Ramos (cell line): ENCODE results near the gene DPYSL3.

Experiments used
- in situ Hi-C: fragments of 300-500 bp; cut with MboI; formaldehyde crosslinking; loops from one replicate; pipeline ENCODE4 v1.14.3; 2022; ENCODE audit warnings: low sequenced_read_pairs; ENCODE audit not compliant: unreplicated experiment

DPYSL3 gene

GRCh38 chr5:147410496-147411358 is 99.1 kb downstream of the DPYSL3 start:
- in situ Hi-C loops, result no loop called here

GRCh38 chr5:147408980-147409379 is 100.9 kb downstream of the DPYSL3 start:
- in situ Hi-C loops, result no loop called here

GRCh38 chr5:147407094-147407681 is 102.7 kb downstream of the DPYSL3 start:
- in situ Hi-C loops, result no loop called here

GRCh38 chr5:147406636-147407035 is 103.2 kb downstream of the DPYSL3 start:
- in situ Hi-C loops, result no loop called here

- in situ Hi-C loops, result no loop called here
Measured at GRCh38 chr5:147404706-147405105, 105.2 kb downstream of the DPYSL3 start.

- in situ Hi-C loops, result no loop called here
Measured at GRCh38 chr5:147403651-147404640, 105.9 kb downstream of the DPYSL3 start.

- in situ Hi-C loops, result no loop called here
Measured at GRCh38 chr5:147400881-147401280, 109.0 kb downstream of the DPYSL3 start.

- in situ Hi-C loops, result no loop called here
Measured at GRCh38 chr5:147400126-147400809, 109.6 kb downstream of the DPYSL3 start.

GRCh38 chr5:147398860-147399259 is 111.0 kb downstream of the DPYSL3 start:
- in situ Hi-C loops, result no loop called here

GRCh38 chr5:147397616-147398015 is 112.3 kb downstream of the DPYSL3 start:
- in situ Hi-C loops, result no loop called here

- in situ Hi-C loops, result no loop called here
Measured at GRCh38 chr5:147396070-147396823, 113.6 kb downstream of the DPYSL3 start.

- in situ Hi-C loops, result no loop called here
Measured at GRCh38 chr5:147393874-147394672, 115.8 kb downstream of the DPYSL3 start.

- in situ Hi-C loops, result no loop called here
Measured at GRCh38 chr5:147391781-147392180, 118.1 kb downstream of the DPYSL3 start.

- in situ Hi-C loops, result no loop called here
Measured at GRCh38 chr5:147390654-147391225, 119.1 kb downstream of the DPYSL3 start.

- in situ Hi-C loops, result no loop called here
Measured at GRCh38 chr5:147388184-147389108, 121.4 kb downstream of the DPYSL3 start.

- in situ Hi-C loops, result no loop called here
Measured at GRCh38 chr5:147387109-147387508, 122.8 kb downstream of the DPYSL3 start.
